Testis (tissue), 2 donors: ENCODE measurements around the gene RHOH.

Experiments used
- CTCF ChIP-seq, 3 experiments: fragments of 450-650 bp in 2 of 3; fragments of 200-600 bp in 1 of 3; sonication (generic) in 1 of 3; IDR thresholded peaks; one replicate each; pipeline ENCODE4 v1.5.1; 2016 to 2019; ENCODE audit warnings: antibody characterized with exemption in 3 of 3, mild to moderate bottlenecking in 2 of 3, moderate library complexity in 1 of 3
- POLR2A ChIP-seq: fragments of 450-650 bp; IDR thresholded peaks from one replicate; pipeline ENCODE4 v1.6.1; 2017; ENCODE audit warnings: antibody characterized with exemption, mild to moderate bottlenecking, moderate library complexity

- TF ChIP-seq CTCF (IDR thresholded peaks at IDR 0.05) = no peak
- TF ChIP-seq POLR2A = no peak
These were observed 3.7 kb upstream of the RHOH start for GRCh38 chr4:40193016-40193571.
